HG03457 (cell line): ENCODE results near the gene NEUROD6.

Experiments
- ATAC-seq: cut with Tn5 transposase; IDR thresholded peaks from one replicate; pipeline ENCODE4 v1.9.1; 2021; ENCODE audit warnings: moderate number of reproducible peaks; ENCODE audit not compliant: unreplicated experiment

NEUROD6 gene

GRCh38 chr7:31340603-31341002, at the start of gene NEUROD6:
Gene NEUROD6, minus strand, starts transcription at chr7:31340726. Its CDS starts 1,458 bp downstream, at chr7:31339268.
- ATAC-seq: no peak

GRCh38 chr7:31384466-31384865, 43.9 kb upstream of the NEUROD6 start:
- no peak for ATAC-seq

GRCh38 chr7:31382722-31383121, 42.2 kb upstream of the NEUROD6 start:
- ATAC-seq: no peak

GRCh38 chr7:31373337-31374289, 33.1 kb upstream of the NEUROD6 start:
- no peak for ATAC-seq

- no peak for ATAC-seq
These were observed 31.9 kb upstream of the NEUROD6 start for GRCh38 chr7:31372231-31372959.

- no peak for ATAC-seq
These were observed 31.1 kb upstream of the NEUROD6 start for GRCh38 chr7:31371621-31372020.

- no peak for ATAC-seq
These were observed 30.1 kb upstream of the NEUROD6 start for GRCh38 chr7:31370609-31371008.

- no peak for ATAC-seq
These were observed 28.1 kb upstream of the NEUROD6 start for GRCh38 chr7:31368620-31369019.

GRCh38 chr7:31363496-31363895, 23.0 kb upstream of the NEUROD6 start:
- ATAC-seq: no peak

- no peak for ATAC-seq
These were observed 22.5 kb upstream of the NEUROD6 start for GRCh38 chr7:31363051-31363450.

- ATAC-seq: no peak
These were observed 21.9 kb upstream of the NEUROD6 start for GRCh38 chr7:31362401-31362800.

GRCh38 chr7:31358467-31358866, 17.9 kb upstream of the NEUROD6 start:
- no peak for ATAC-seq

- ATAC-seq: no peak
These were observed 4.9 kb upstream of the NEUROD6 start for GRCh38 chr7:31345421-31345820.

GRCh38 chr7:31343516-31344305, 3.2 kb upstream of the NEUROD6 start:
- ATAC-seq: no peak

- ATAC-seq: no peak
These were observed 615 bp upstream of the NEUROD6 start for GRCh38 chr7:31341141-31341540.

GRCh38 chr7:31340051-31340450, 475 bp downstream of the NEUROD6 start:
- no peak for ATAC-seq

- no peak for ATAC-seq
These were observed 1.8 kb downstream of the NEUROD6 start for GRCh38 chr7:31338706-31339105.

GRCh38 chr7:31337002-31337565, 3.4 kb downstream of the NEUROD6 start:
- ATAC-seq: no peak

- no peak for ATAC-seq
These were observed 4.1 kb downstream of the NEUROD6 start for GRCh38 chr7:31336202-31337001.

GRCh38 chr7:31335884-31336201, 4.7 kb downstream of the NEUROD6 start:
- no peak for ATAC-seq
